ENCODE results near the gene AMTN. TPM values are rescaled to one million over a fixed set of nuclear protein-coding genes. Genes with fewer than 3 reads are reported as not detected.
A peak's percentile ranks its signal among the peaks of the same experiment; 100 is the strongest.

Gene AMTN
- polyA plus RNA-seq, 1 experiment, result not detected

- Histone ChIP-seq H3K27me3 (ENCODE audit: control insufficient read depth, insufficient read depth, low read length) (no peaks in the 10 kb centered on the region; the same call in 1 of the 2 replicates), H3K4me3 (ENCODE audit: low read depth, low read length) (no peak overlapping the region), H3K36me3 (ENCODE audit: control insufficient read depth, insufficient read depth, low read length) (no peaks in the 10 kb centered on the region)
- ChIA-PET CTCF (interaction anchor here (0.7 kb wide), 1 partner anchor 28 kb away, joined by 3 read pairs; no protein-coding TSS in a partner anchor), POLR2A (no interaction called here)
- no peak for DNase-seq (ENCODE audit: low read depth)
- TF ChIP-seq CTCF (IDR thresholded peaks at IDR 0.05; ENCODE audit: insufficient read depth, low read depth, low read length), result no peak
Observed at GRCh38 chr4:70504733-70505132, 13.6 kb upstream of the AMTN start.

DNA sequence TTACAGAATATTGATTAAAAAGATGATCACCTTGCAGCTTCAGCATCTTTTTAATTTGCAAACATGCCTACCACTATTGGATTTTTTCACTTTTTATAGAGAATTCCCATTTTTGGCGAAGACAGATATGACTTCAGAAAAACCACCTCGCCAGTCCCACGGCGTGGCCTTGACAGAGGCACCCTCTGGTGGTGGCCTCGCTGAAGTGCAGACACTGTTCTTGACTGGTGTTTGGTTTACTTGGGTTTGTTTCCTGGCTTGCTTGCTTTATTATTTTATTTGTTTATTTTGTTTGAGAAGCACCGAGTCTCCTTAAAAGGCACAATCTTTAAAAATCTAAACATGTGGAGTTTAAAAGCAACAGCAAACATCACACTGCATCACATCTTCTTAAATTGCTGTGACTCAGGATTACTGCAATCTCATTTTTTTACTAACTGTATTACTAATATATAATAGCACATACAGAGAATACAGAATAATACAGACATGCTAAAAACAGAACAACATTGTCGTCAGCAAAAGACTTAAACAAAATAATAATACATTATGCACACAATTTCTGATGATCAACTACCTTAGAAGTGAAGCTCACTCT lies 13.1 kb upstream of the AMTN start:
- no peaks in the 10 kb centered on the region; the same call in 1 of the 2 replicates for H3K27me3 ChIP-seq (ENCODE audit: control insufficient read depth, insufficient read depth, low read length)
- CTCF ChIA-PET, result interaction anchor here (0.6 to 1.2 kb wide), 4 partner anchors 17 to 1206 kb away, joined by 3 to 5 read pairs (median 4); no protein-coding TSS in a partner anchor

DNA sequence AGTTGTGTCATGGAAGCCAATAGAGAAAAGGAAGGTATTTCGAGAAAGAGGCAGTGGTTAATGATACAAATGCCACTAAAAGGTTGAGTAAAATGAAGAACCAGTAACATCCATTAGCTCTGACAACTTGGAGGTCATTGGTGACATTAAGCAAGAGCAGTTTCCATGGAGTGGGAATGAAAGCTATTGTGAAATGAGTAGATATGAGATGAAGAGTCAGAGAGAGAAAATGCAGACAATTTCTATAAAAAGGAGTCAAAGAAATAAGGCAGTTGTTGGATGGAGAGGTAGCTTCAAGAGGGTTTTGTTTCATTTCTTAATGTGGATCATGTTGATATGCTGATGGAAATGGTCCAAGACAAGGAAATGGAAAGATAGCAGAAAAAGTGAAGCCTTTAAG lies 9.6 kb upstream of the AMTN start:
- ChIA-PET POLR2A (no interaction called here), CTCF (interaction anchor here (1.0 kb wide), 1 partner anchor 8 kb away, joined by 3 read pairs; no protein-coding TSS in a partner anchor)
- no peak overlapping the region for H3K4me3 ChIP-seq (ENCODE audit: low read depth, low read length)
- H3K27me3 ChIP-seq (ENCODE audit: control insufficient read depth, insufficient read depth, low read length), result no peaks in the 10 kb centered on the region; the same call in 1 of the 2 replicates
- no peak for DNase-seq (ENCODE audit: low read depth)
- TF ChIP-seq CTCF (IDR thresholded peaks at IDR 0.05; ENCODE audit: insufficient read depth, low read depth, low read length), result no peak
- H3K36me3 ChIP-seq (ENCODE audit: control insufficient read depth, insufficient read depth, low read length), result no peaks in the 10 kb centered on the region

More for the DNA sequence above, 13.1 kb upstream of the AMTN start:
- POLR2A ChIA-PET, result no interaction called here
- Histone ChIP-seq H3K4me3 (ENCODE audit: low read depth, low read length) (no peak overlapping the region), H3K36me3 (ENCODE audit: control insufficient read depth, insufficient read depth, low read length) (no peaks in the 10 kb centered on the region)
- DNase-seq (ENCODE audit: low read depth), result no peak
- peak; percentile 97 for TF ChIP-seq CTCF (IDR thresholded peaks at IDR 0.05; ENCODE audit: insufficient read depth, low read depth, low read length)

DNA sequence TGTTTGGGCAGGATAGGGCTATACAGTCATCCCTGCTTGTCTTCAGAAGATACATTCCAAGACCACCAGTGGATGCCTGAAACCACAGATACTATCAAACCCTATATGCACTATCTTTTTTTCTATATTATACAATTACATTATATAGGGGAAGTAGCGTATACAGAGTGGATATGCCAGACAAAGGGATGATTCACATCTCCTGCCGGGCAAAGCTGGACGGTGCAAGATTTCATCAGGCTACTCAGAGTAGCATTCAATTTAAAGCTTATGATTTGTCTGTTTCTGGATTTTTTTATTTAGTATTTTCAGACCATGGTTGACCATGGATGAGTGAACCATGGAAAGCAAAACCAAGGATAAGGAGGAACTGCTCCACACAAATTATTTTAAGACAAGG lies 7.0 kb upstream of the AMTN start:
- POLR2A ChIA-PET, result no interaction called here
- CTCF ChIA-PET, result interaction anchor here (1.5 kb wide), 1 partner anchor 10 kb away, joined by 3 read pairs; no protein-coding TSS in a partner anchor
- Histone ChIP-seq H3K4me3 (ENCODE audit: low read depth, low read length) (no peak overlapping the region), H3K36me3 (ENCODE audit: control insufficient read depth, insufficient read depth, low read length) (no peaks in the 10 kb centered on the region), H3K27me3 (ENCODE audit: control insufficient read depth, insufficient read depth, low read length) (no peaks in the 10 kb centered on the region; the same call in 1 of the 2 replicates)
- DNase-seq (ENCODE audit: low read depth), result no peak
- no peak for TF ChIP-seq CTCF (IDR thresholded peaks at IDR 0.05; ENCODE audit: insufficient read depth, low read depth, low read length)

DNA sequence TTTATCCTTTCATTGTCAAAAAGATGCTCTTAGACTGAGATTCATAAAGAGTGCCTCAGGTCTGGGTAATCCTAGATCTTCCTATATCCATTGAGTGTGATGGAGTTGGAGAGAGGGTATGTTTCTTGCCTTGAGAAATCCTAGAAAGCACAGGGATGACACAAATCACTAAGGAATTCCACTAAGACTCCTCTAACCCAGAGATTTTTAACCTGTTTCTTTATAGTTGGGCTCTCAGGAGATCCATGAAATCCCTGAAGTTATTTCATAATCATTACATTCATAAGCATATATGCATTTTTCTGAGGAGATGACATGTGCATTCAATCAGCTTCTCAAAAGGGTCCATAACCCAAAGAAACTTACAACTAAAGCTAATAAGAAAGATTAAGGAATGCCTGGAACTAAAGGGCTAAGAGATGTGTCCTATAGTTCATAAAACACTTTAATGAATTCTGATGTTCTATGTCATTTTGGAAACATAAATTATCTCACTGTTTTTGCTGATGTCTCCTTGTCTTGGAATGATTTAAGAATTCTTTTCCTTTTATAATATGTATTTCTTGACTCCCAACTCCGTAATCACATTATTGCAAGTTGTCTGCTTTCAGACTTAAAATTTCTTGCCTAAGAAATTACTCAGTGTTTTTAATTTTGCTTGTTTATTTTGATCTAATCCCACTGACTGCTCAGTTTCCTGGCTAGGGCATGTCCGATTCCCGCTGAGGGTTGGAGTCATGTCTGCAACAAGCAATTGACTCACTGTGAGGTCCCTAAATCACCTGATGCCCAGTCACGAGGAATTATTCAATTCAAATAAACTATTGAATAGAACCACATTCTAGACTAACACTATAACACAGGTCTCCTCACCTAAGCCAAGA lies 2.8 kb upstream of the AMTN start:
- H3K36me3 ChIP-seq (ENCODE audit: control insufficient read depth, insufficient read depth, low read length), result no peaks in the 10 kb centered on the region
- H3K27me3 ChIP-seq (ENCODE audit: control insufficient read depth, insufficient read depth, low read length), result no peaks in the 10 kb centered on the region
- no peak for TF ChIP-seq CTCF (IDR thresholded peaks at IDR 0.05; ENCODE audit: insufficient read depth, low read depth, low read length)
- no peak overlapping the region for H3K4me3 ChIP-seq (ENCODE audit: low read depth, low read length)
- POLR2A ChIA-PET, result no interaction called here
- DNase-seq (ENCODE audit: low read depth), result no peak
- CTCF ChIA-PET, result no interaction called here
